ENCODE measurements around the gene RPS3. TPM values are rescaled to one million over a fixed set of nuclear protein-coding genes. Genes with fewer than 3 reads are reported as not detected.

RPS3 gene
- polyA plus RNA-seq, 1 experiment: 3,250 TPM

DNA sequence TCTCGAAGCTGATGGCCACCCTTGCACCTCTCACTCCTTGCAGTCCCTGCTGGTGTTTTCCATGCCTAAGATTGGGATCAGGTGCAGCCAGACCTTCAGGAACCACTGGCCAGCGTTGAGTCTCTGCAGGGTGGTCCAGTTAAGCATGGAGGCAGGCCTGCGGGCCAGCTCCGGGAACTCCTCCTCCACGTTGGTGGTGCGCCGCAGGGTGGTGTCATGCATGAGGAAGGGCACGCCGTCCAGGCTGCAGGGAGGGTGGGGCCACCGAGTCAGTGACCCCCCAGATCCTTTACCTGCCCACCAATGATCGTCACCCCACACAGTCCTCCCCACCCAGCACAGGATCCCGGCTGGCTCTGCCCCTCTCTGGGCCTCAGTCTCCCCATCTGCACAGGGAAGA, 43.7 kb downstream of the RPS3 start:
- CTCF ChIA-PET: interaction anchor here (1.2 to 4.7 kb wide), 4 partner anchors 15 to 88 kb away, joined by 3 to 182 read pairs (median 22); partner anchors contain the start of gene GDPD5

GRCh38 chr11:75445315-75445953, 46.1 kb downstream of the RPS3 start:
- DNase-seq (ENCODE audit: low read depth, low spot score): no peak
- Histone ChIP-seq H3K27ac (ENCODE audit: low read depth, low read length) (no peak overlapping the region), H3K27me3 (ENCODE audit: control insufficient read depth, insufficient read depth, low read length) (peaks cover 35% of the 10 kb centered on the region), H3K4me3 (ENCODE audit: low read depth, low read length) (no peak overlapping the region), H3K9me3 (ENCODE audit: control insufficient read depth, insufficient read depth, low read length) (no peaks in the 10 kb centered on the region)
- ChIA-PET CTCF (interaction anchor here (0.6 to 4.7 kb wide), 21 partner anchors 9 to 133 kb away, joined by 3 to 182 read pairs (median 3); partner anchors contain the start of gene GDPD5), POLR2A (no interaction called here)
- TF ChIP-seq CTCF (IDR thresholded peaks at IDR 0.05; ENCODE audit: low read depth, low read length): peak; percentile 98

More for the DNA sequence above, 43.7 kb downstream of the RPS3 start:
- no peak overlapping the region for H3K27ac ChIP-seq (ENCODE audit: low read depth, low read length)
- TF ChIP-seq CTCF (IDR thresholded peaks at IDR 0.05; ENCODE audit: low read depth, low read length): no peak
- POLR2A ChIA-PET: no interaction called here
- peaks cover 27% of the 10 kb centered on the region for H3K27me3 ChIP-seq (ENCODE audit: control insufficient read depth, insufficient read depth, low read length)
- H3K9me3 ChIP-seq (ENCODE audit: control insufficient read depth, insufficient read depth, low read length): no peaks in the 10 kb centered on the region
- no peak for DNase-seq (ENCODE audit: low read depth, low spot score)
- no peak overlapping the region for H3K4me3 ChIP-seq (ENCODE audit: low read depth, low read length)

GRCh38 chr11:75447415-75447814, 48.1 kb downstream of the RPS3 start:
- POLR2A ChIA-PET: no interaction called here
- Histone ChIP-seq H3K27ac (ENCODE audit: low read depth, low read length) (no peak overlapping the region), H3K27me3 (ENCODE audit: control insufficient read depth, insufficient read depth, low read length) (peaks cover 36% of the 10 kb centered on the region), H3K4me3 (ENCODE audit: low read depth, low read length) (no peak overlapping the region), H3K9me3 (ENCODE audit: control insufficient read depth, insufficient read depth, low read length) (peaks cover 10% of the 10 kb centered on the region)
- no peak for TF ChIP-seq CTCF (IDR thresholded peaks at IDR 0.05; ENCODE audit: low read depth, low read length)
- CTCF ChIA-PET: interaction anchor here (0.7 to 4.7 kb wide), 3 partner anchors 14 to 130 kb away, joined by 3 to 182 read pairs (median 4); partner anchors contain the start of gene KLHL35
- no peak for DNase-seq (ENCODE audit: low read depth, low spot score)

DNA sequence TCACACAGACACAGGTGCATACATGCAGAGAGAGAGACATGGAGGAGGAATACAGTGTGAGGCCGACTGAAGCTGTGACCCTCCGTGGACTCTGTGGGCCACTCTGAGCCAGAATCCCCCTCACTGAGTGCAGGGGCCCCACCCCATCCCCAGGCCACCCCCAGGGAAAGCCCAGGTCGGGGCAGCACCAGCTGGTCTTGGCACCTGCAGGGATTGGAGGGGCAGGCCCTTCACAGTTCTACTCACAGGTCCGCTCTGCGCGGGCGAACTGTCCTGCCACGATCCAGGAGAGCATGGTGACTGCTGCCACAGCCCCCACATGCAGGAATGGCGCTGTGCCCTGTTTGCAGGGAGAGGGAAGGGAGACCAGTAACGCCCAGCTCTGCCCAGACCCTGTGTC, 50.0 kb downstream of the RPS3 start:
- CTCF ChIA-PET: no interaction called here
- Histone ChIP-seq H3K27me3 (ENCODE audit: control insufficient read depth, insufficient read depth, low read length) (peaks cover 29% of the 10 kb centered on the region), H3K9me3 (ENCODE audit: control insufficient read depth, insufficient read depth, low read length) (peaks cover 10% of the 10 kb centered on the region), H3K4me3 (ENCODE audit: low read depth, low read length) (no peak overlapping the region), H3K27ac (ENCODE audit: low read depth, low read length) (no peak overlapping the region)
- POLR2A ChIA-PET: no interaction called here
- no peak for DNase-seq (ENCODE audit: low read depth, low spot score)
- no peak for TF ChIP-seq CTCF (IDR thresholded peaks at IDR 0.05; ENCODE audit: low read depth, low read length)

DNA sequence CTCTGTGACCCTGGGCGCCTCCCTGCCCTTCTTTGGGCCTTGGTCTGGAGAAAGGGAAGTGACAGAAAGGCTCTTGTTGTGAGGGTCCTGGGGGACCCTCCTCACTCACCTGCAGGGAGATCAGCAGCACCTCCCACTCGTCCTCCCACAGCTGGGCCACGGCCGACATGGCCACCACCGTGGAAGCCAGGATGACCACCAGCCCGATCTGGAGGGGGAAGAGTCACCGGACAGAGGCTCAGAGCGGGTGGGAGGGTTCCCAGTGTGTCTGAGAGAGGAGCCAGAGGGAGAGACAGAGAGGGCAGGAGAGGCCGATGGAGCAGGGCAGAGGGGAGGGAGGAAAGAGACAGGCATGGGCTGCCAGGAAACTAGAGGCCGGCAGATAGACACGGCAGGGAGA, 50.5 kb downstream of the RPS3 start:
- Histone ChIP-seq H3K4me3 (ENCODE audit: low read depth, low read length) (no peak overlapping the region), H3K27ac (ENCODE audit: low read depth, low read length) (no peak overlapping the region), H3K9me3 (ENCODE audit: control insufficient read depth, insufficient read depth, low read length) (peaks cover 10% of the 10 kb centered on the region), H3K27me3 (ENCODE audit: control insufficient read depth, insufficient read depth, low read length) (peaks cover 28% of the 10 kb centered on the region)
- DNase-seq (ENCODE audit: low read depth, low spot score): no peak
- CTCF ChIA-PET: no interaction called here
- POLR2A ChIA-PET: no interaction called here
- no peak for TF ChIP-seq CTCF (IDR thresholded peaks at IDR 0.05; ENCODE audit: low read depth, low read length)
